GM18519 (cell line): Measurements from ENCODE around the gene EGR4.

Experiments
- ATAC-seq: cut with Tn5 transposase; IDR thresholded peaks from one replicate; pipeline ENCODE4 v1.9.1; 2021; ENCODE audit warnings: mild to moderate bottlenecking, moderate library complexity; ENCODE audit not compliant: unreplicated experiment, low FRiP score

EGR4 gene

DNA sequence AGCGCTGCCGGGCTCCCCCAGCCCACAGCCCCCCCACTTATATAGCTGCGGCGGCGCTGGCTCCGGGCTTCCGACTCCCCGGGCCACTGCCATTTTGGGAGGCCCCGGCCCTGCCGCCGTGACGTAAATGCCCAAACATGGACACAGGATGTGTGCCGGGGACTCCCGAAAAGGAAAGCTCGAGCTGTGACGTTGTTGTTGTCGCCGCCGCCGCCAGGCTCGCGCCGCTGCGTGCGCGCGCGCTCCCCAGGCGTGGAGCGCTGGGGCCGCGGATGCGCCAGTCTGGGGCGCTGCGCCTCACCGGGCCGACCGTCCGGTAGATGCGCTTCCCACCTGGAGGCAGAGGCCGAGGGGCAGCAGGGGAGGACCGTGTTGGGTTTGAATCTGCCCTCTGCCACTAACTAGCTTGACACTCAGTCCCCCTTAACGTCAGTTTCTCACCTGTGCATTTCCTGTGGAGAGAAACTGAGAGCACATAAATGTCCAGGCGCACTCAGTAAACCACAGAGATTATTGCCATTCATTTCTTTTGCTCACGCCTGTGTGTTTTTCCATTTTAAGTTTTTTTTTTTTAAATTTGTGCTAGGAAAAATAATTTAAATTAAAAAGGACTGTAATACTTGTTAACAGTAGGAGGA is at the start of gene EGR4:
EGR4 (minus strand) TSS at position 15 of the 638 bp plus-strand sequence. CDS start 231 bp downstream, outside the sequence.
- ATAC-seq, result peak; percentile 88

DNA sequence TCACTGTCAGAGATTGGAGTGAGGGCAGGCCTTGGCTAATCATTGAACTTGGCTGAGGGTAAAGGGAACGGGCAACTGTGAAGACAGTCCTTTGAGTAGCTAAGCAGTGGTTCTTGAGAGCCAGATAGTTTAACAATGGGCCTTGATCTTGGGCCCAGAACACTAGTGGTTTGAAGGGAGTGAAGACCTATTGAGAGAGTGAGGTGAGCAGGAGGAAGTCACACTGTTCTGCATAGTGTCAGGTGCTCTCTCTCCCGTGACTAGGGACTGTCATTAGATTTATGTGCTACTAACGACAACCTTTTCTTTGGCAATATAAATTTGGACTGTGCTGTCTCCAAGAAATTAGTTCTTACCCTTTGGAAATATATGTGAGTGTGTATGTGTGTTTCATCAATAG is 47.7 kb upstream of the EGR4 start:
- no peak for ATAC-seq

DNA sequence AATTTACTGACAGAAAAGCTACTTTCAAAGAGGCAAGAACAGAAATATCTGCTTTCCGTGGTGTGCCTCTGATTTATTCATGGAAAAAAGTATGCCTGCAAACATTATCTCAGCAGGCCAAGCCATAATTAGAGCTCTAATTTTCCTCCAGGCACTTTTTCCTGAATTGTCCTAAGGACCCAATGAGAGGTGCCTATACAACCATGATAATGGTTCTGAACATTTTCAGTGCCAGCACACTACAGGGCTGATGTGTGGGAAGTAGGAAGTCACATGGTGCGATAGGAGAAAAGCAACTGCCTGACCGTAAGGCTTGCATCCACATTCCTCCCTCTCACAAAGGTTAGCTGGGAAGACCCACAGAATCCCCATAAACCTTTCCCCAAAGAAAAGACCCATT is 45.9 kb upstream of the EGR4 start:
- no peak for ATAC-seq

DNA sequence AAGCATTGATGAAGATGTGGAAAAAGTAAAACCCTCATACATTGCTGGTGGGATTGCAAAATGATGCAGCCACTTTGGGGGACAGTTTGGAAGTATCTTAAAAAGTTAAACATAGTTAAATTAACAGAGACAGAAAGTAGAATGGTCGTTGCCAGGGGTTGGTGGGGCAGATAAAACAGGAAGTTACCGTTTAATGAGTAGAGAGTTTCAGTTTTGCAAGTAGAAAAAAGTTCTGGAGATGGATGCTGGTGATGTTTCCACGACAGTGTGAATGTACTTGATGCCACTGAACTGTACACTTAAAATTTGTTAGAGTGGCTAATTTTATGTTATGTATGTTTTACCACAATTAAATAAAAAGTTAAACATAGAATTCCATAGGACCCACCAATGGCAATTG is 44.5 kb upstream of the EGR4 start:
- ATAC-seq, result no peak

DNA sequence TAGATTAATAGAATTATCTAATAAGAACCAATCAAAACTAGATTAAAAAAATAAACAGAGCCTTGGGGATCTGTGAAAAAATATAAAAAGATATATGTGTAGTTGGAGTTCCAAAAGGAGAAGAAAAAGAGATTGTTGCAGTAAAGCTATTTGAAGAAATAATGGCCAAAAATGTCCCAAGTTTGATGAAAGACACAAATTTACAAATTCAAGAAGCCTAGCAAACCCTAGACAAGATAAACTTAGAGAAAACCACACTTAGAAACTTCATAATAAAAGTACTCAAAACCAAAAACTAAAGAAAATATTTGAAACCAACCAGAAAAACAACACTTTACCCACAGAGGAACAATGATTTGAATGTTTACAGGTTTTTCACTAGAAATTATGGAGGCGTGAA is 41.3 kb upstream of the EGR4 start:
- ATAC-seq, result no peak

DNA sequence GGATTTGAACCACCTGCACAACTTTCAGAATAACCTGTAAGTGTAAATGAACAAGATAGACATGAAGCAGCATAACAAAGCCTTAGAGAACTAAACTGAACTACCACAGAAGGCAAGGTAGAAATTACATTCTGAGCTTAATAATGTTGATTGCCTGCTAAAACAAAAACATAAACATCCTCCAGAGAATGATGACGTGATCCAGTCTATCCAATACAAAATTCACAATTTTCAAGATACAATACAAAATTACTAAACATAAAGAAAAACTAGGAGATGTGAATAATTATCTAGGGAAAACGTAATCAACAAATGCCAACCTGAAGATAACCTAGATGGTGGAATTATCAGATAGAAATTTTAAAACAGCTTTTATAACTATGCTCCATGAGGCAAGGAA is 40.7 kb upstream of the EGR4 start:
- no peak for ATAC-seq

DNA sequence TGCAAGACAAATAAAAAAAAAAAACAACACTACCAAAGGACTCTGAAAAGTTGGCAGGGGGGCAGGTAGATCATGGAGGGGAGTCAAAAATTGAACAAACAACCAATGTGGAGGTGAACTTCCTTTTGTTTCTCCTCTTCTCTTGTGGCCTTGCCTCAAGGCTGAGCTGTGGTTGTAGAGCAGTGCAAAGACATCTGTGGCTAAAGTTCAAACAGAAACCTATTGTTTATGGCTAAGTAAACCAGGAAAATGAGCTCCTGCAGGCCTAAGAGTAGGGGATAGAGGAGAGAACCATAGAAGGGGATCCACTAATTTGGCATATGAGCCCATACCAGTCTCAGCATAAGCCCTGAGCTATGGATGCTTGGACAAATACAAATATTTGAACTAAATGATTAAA is 40.2 kb upstream of the EGR4 start:
- no peak for ATAC-seq

DNA sequence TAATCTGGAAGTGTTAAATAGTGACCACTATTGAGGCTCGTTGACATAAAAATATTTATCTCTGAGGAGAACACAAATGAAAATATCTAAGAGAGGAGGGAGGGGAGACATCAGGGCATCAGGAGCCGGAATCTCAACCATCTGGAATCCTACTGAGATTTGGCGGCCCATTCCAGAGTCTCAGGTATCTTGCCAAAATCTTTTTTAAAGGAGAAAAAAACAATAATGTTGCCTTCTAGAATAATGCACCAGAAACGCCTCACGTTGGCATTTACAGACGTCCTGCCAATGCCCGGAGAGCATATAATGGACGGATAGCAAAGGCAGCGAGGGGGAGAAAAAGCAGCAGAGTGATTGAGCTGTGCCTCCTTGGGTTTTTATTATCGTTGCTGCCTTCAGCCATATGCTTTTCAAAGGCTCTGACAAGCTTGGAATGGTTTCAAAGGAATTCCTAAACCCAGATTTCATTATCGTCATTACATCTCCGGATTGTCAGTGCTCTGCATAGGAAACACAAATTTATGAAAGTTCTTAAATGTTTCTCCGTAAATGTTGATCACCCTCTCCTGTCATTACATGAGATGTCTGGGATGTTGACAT is 30.9 kb upstream of the EGR4 start:
- no peak for ATAC-seq

DNA sequence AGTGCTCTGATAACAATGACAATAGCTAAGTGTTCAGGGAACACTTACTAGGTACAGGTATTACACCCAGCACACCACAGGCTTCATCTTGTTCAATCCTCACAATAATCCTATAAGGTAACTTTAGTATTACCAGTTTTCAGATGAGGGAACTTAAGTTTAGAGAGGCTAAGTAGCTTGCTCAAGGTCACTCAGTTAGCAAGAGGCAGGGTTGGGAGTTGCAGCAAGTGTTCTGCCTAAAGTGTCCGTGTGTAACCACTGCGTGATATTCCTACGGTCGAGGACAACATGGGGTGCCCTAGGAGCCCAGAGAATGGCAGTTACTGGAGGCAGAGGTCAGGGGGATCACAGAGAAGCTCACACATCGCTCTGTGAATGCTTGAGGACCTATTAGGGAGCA is 30.2 kb upstream of the EGR4 start:
- no peak for ATAC-seq

DNA sequence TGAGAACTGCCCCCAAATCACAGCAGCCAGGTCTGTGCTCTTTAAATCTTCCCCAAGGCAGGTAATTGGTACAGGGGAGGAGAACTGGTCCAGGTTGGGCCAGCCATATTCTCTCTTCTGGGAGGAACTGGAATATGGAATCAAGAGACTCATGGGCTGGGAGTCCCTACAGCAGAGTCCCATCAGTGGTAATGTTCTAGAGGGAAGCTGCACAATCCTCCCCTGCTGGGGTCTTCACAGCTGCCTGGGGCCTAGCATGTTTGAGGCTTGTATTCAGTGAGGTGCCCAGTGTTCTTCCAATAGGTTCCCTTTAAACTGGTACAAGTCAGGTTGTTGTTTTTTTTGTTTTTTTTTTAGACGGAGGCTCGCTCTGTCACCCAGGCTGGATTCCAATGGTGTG is 21.1 kb upstream of the EGR4 start:
- ATAC-seq, result no peak

DNA sequence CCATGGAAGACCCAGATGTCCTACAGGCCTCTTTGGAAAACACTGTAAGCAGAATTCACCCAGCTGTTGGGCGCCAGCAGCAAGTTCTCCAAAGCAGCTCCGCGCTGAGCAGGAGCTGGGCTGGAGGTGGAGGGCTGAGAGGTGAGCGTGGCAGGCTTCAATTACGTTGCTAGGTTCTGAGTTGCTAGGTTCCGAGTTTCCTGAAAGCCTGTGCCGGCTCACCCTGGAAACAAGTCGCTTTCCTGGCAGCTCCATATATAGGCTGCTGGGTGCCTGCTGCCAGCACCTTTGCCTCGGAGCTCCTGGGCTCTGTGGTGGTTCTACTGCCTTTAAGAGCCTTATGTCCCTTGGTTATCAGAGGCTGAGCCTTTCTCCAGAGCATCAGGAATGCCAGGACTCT is 14.4 kb upstream of the EGR4 start:
- no peak for ATAC-seq

DNA sequence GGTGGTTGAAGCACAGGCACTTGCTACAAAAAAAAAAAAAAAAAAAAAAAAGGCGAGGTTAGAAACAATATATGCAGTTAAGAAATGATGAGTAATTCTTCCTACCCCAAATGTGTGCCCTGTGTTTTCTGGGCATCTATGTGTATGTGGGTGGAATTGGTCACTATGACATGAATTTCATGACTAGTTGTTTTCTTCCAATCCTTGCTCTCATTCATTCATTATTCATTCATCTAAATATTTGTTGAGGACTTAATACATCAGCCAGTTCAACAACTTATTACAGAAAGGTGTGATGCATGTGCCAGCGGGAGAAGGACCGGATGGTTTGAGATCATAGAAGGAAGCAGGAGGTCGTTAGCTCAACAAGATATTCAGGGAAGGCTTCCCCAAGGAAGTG is 8.3 kb upstream of the EGR4 start:
- no peak for ATAC-seq

DNA sequence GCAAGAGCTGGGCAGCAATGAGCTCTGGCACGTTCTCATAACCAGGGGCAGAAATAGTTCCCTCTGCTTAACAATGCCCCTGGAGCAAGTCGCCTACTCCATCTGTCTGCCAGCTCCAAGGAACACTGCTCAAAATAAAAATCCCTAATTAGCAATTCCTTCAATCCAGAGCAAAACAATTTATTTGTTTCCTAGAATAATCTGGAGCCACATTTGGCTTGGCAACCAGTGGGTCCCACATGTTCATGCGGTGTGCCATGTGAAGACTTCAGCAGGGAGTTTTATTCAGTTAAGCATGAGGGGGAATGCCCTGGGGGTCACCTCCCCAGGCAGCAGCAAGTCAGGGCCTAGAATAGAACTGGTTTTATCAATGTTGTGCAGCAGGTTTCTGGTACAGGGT is 7.6 kb upstream of the EGR4 start:
- no peak for ATAC-seq

DNA sequence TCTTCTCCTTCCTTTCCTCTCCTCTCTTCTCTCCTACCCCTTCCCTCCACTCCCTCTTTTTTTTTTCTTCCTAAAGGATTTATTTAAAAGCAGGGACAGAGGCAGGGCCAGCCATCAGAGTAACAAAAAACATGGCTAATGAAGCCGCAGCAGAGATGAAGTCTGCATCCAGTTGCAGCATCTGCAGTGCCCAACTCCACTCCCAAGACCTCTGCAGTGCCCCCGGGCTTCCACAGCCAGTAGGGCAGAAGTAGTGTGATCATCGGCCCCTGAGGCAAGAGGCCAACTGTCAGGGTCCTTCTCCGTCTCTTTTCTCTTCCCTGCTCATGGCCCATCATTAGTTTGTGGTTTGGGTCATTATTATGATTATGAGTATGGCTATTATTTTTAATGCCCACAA is 4.2 kb upstream of the EGR4 start:
- ATAC-seq, result no peak

DNA sequence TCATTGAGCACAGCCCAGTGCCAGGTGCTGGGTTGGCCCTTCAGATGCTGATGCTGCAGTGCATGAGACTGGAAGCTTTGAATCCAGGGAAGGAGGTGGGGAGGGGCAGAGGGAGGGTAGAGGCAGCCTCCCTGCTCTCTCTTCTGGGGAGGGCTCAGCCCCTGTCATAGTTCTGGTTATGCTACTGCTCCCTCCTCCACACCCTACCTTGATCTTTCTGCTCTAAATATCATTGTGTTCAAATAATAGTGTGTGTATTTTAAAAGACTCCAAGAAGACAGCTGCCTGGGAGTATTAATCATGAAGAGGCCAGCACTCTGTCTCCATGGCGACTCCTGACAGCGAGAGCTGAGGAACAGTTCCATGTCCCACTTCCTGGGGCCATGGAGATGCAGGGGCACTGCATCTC is 3.8 kb upstream of the EGR4 start:
- ATAC-seq, result no peak

DNA sequence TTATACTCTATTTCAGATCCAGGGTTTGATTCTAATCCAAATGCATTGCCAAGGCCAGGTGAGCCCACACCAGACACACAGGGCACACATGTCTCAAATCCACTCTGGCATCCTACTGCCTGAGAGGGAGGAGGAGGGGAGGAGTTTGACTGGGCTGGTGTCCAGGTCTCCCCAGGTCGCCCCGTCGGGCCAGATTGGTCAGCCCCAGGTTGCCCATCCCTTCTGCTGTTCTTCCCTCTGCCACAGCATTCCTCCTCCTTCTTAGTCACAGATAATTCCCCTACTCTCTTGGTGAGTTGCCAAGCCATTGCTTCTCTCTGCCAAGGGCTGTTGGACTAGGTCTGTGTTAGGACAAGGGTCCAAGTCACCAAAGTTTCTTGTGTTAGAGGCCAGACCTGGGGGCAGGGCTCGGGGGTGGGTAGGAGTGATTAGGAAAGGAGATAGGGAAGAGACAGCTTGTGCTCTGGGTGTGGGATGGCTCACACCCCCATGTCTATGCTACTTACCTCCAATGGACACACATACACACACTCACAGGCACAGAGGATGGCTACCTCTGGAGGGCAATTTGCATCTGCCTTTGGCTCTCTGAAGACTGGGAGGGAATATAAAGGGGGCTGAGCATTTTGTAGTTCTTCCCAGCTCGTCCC is 2.5 kb upstream of the EGR4 start:
- ATAC-seq, result no peak

DNA sequence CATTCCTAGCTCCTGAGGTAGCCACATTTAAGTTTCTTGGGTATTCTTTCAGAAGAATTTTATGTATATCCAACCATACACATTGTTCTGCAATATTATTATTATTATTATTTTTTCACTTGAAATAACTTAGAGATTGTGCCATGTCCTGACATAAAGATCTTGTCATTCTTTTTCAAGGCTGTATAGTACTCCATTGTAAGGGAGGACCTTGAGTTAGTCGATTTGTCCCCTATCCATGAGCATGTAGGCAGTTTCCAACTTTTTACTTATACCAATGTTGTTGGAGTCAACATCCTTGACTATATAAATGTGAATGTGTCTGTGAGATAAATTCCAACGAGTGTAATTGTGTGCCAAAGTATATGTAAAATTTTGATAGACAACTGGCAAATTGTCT is 891 bp upstream of the EGR4 start:
- ATAC-seq, result no peak

DNA sequence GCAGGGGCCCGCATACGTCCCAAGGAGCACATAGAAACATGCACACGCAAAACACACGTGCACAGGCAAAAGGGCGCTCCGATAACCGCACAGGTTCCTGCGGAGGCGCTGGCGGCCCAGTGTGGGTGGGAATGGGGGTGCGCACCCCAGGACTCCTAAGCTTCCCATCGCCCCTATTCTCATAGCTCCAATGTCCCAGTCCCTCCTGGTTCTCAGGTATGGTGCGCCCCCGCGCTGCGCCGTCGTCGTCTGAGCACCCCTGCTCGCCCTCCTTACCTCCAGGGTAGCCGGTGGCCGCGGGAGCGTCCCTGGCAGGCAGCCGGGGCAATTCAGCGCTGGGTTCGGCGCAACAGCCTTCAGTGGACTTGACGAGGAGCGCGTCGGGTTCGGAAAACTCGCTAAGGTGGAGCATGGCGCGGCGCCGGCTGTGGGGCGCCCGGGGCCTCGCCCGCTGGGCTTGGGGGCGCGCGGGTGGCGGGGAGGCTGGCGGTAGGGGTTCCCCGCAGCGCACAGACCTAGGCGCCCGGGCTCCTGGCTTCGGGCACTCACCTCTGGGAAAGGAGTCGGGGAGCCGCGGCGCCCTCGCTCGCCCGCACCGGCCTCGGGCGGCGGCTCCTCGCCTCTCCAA is 328 bp downstream of the EGR4 start:
- ATAC-seq, result no peak

DNA sequence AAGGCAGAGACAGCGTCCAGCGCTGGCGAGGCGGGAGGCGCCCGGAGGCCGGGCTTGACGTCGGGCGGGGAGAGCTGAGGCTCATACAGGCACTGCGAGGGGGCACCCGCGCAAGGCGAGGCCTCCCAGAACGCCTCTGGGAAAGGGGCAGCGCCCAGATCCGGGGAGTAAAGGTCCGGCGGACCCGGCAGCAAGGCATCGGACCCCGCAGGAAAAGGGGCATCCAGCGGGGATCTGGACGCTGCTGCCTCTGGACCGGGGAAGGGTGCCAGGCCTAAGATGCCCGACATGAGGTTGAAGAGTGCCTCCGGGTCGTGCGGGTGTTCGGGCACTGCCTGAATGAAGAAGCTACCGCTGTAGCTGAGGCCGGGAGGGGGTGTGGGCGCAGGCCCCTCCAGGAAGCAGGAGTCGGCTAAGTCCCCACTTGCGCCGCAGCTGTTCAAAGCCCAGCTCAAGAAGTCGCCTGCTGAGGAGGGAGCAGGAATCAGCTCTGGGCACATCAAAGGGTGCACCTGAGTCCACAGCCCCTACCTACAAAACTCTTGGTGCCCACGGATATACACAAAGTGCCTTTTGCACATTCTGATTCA is 937 bp downstream of the EGR4 start:
- ATAC-seq, result no peak

DNA sequence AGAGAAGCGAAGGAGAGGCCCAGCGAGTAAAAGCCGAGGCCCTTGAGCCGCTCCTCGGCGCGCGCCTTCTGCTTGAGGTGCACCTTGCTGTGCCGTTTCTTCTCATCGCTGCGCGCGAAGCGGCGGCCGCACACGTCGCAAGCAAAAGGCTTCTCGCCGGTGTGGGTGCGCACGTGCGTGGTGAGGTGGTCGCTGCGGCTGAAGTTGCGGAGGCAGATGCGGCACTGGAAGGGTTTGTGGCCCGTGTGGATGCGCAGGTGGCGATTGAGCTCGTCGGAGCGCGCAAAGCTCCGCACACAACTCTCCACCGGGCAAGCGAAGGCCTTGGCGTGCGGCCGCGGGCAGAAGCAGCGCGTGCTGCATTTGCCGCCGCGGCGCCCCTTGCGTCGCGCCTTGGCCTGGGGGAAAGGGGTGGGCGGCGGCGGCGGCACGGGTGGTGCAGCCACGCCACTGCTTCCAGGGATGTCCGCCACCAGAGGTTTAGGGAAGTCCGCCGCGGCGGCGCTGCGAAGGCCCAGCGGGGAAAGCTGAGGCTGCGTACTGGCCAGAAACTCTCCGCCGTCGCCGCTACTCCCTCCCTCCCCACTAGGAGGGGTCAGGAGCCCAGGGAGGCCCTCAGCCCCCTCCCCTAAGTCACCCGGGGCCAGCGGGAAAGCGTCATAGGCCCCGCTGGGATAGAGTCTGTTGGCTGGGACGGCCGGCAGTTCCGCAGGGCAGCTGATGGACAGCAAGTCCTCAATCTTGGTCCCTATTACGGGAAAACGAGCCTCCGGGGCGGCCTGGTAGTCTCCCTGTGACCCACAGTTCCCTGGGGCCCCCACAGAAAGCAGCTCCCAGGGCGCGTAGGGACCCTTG is 1.7 kb downstream of the EGR4 start:
- no peak for ATAC-seq

DNA sequence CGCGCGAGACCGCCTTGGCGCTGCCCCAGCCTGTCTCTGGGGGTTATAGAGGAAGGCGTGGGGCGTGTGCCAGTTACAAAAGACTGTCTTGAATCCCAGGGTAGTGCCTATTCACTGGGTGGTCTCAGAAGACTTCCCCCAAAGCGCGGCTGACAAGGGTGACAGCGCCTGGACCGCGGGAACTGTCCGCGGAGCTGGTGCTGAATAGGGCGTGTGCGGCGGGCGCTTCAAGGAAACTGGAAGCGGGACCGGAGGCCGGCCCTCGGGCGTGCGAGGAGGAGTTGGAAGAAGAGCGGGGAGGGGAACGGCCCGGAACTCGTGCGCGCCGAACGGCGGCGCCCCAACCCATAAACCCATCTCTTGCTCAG is 2.3 kb downstream of the EGR4 start:
- no peak for ATAC-seq
